Smooth muscle cell (in vitro differentiated cells): ENCODE measurements around the gene KAT5. TPM values are rescaled to one million over a fixed set of nuclear protein-coding genes. Genes with fewer than 3 reads are reported as not detected.

Experiments used
- DNase-seq: peaks from one replicate; lab custom pipeline; 2025; ENCODE audit not compliant: unreplicated experiment; lab: John Stamatoyannopoulos, UW
- H2AFZ ChIP-seq: fragments of 200-600 bp; sonication (generic); 2 replicates; pipeline ENCODE4 v1.6.0; 2016; ENCODE audit warnings: antibody characterized with exemption, low read depth, mild to moderate bottlenecking
- H3F3A ChIP-seq: fragments of 200-600 bp; sonication (generic); 2 replicates; pipeline ENCODE4 v1.6.0; 2017; ENCODE audit warnings: antibody characterized with exemption, low read depth
- H3K27ac ChIP-seq: fragments of 200-600 bp; sonication (generic); 2 replicates; pipeline ENCODE4 v1.5.1; 2016; ENCODE audit warnings: low read depth, mild to moderate bottlenecking
- H3K27me3 ChIP-seq: fragments of 200-600 bp; sonication (generic); 2 replicates; pipeline ENCODE4 v1.6.1; 2016; ENCODE audit warnings: low read depth, mild to moderate bottlenecking
- H3K36me3 ChIP-seq: fragments of 200-600 bp; sonication (generic); 2 replicates; pipeline ENCODE4 v1.5.1; 2016; ENCODE audit warnings: low read depth
- H3K4me1 ChIP-seq: fragments of 200-600 bp; sonication (generic); 2 replicates; pipeline ENCODE4 v1.5.1; 2016; ENCODE audit warnings: low read depth
- H3K4me2 ChIP-seq: fragments of 200-600 bp; sonication (generic); 2 replicates; pipeline ENCODE4 v1.6.0; 2016; ENCODE audit warnings: mild to moderate bottlenecking
- H3K4me3 ChIP-seq: fragments of 200-600 bp; sonication (generic); 2 replicates; pipeline ENCODE4 v1.5.1; 2016; ENCODE audit warnings: mild to moderate bottlenecking
- H3K79me2 ChIP-seq: fragments of 200-600 bp; sonication (generic); 2 replicates; pipeline ENCODE4 v1.6.0; 2016; ENCODE audit warnings: low read depth, mild to moderate bottlenecking
- H3K9ac ChIP-seq: fragments of 200-600 bp; sonication (generic); 2 replicates; pipeline ENCODE4 v1.6.0; 2016; ENCODE audit warnings: low read depth
- H3K9me3 ChIP-seq: fragments of 200-600 bp; sonication (generic); replicated peaks from 2 replicates; pipeline ENCODE4 v1.5.1; 2016; ENCODE audit warnings: low read depth
- H4K20me1 ChIP-seq: fragments of 200-600 bp; sonication (generic); 2 replicates; pipeline ENCODE4 v1.6.0; 2016; ENCODE audit warnings: low read depth
- CTCF ChIP-seq: fragments of 200-600 bp; sonication (generic); IDR thresholded peaks from 2 replicates; pipeline ENCODE4 v1.5.1; 2017; ENCODE audit warnings: borderline replicate concordance, mild to moderate bottlenecking, antibody characterized with exemption; ENCODE audit not compliant: insufficient read depth, poor library complexity, severe bottlenecking
- WGBS: methylation state at CpG from one replicate; pipeline ENCODE4 v1.1.7; 2016; ENCODE audit warnings: low lambda C conversion rate; 5-methylcytosine and 5-hydroxymethylcytosine counted together
- polyA plus RNA-seq: library from polyadenylated mRNA; unstranded; fragments of >200 nt; fragmentation: Nextera tagmentation; extraction: Ambion mirVana; gene quantifications from 2 replicates; pipeline ENCODE4 v1.2.1, GENCODE V29; 2016
- total RNA-seq: library from RNA; depleted of rRNA; stranded (reverse); fragments of >200 nt; gene quantifications from 2 replicates; pipeline ENCODE4 v1.2.3, GENCODE V29; 2014

Gene KAT5
- total and polyA plus RNA-seq, 2 experiments from 2014 or later, result 37.0 to 38.8 TPM

- Histone ChIP-seq H2AFZ (no peak overlapping the region), H3K9ac (no peak overlapping the region), H3F3A (no peaks in the 10 kb centered on the region), H3K27me3 (peaks cover 3% of the 10 kb centered on the region), H3K27ac (no peak overlapping the region), H4K20me1 (no peaks in the 10 kb centered on the region), H3K36me3 (no peaks in the 10 kb centered on the region), H3K4me3 (no peak overlapping the region), H3K4me2 (no peak overlapping the region), H3K79me2 (no peaks in the 10 kb centered on the region), H3K9me3 (no peaks in the 10 kb centered on the region), H3K4me1 (no peaks in the 10 kb centered on the region)
- WGBS, result 89% methylated on average over 5 of the region's 5 CpGs
- no peak for TF ChIP-seq CTCF
- DNase-seq, result no peak
Observed at GRCh38 chr11:65696802-65697552, 15.1 kb upstream of the KAT5 start.

- no peaks in the 10 kb centered on the region for H3F3A ChIP-seq
- no peak for TF ChIP-seq CTCF
- no peaks in the 10 kb centered on the region for H3K9me3 ChIP-seq
- H3K27me3 ChIP-seq, result peaks cover 3% of the 10 kb centered on the region
- no peaks in the 10 kb centered on the region for H4K20me1 ChIP-seq
- H3K27ac ChIP-seq, result no peak overlapping the region
- no peak overlapping the region for H3K9ac ChIP-seq
- H3K4me1 ChIP-seq, result no peaks in the 10 kb centered on the region
- no peak overlapping the region for H2AFZ ChIP-seq
- H3K36me3 ChIP-seq, result no peaks in the 10 kb centered on the region
- WGBS, result 73% methylated on average over 8 of the region's 8 CpGs
- H3K4me2 ChIP-seq, result no peak overlapping the region
- no peaks in the 10 kb centered on the region for H3K79me2 ChIP-seq
- DNase-seq, result no peak
- no peak overlapping the region for H3K4me3 ChIP-seq
Observed at GRCh38 chr11:65698205-65698604, 13.8 kb upstream of the KAT5 start.

- Histone ChIP-seq H3K36me3 (no peaks in the 10 kb centered on the region), H3K9ac (no peak overlapping the region), H3K79me2 (no peaks in the 10 kb centered on the region), H4K20me1 (no peaks in the 10 kb centered on the region), H3K27me3 (peaks cover 3% of the 10 kb centered on the region), H3K4me3 (no peak overlapping the region), H3K9me3 (no peaks in the 10 kb centered on the region), H3K4me2 (no peak overlapping the region), H3K27ac (no peak overlapping the region), H3F3A (no peaks in the 10 kb centered on the region), H3K4me1 (no peaks in the 10 kb centered on the region), H2AFZ (no peak overlapping the region)
- DNase-seq, result no peak
- WGBS, result 80% methylated on average over 7 of the region's 7 CpGs
- no peak for TF ChIP-seq CTCF
Observed at GRCh38 chr11:65699306-65699705, 12.7 kb upstream of the KAT5 start.

GRCh38 chr11:65700399-65700798, 11.7 kb upstream of the KAT5 start:
- TF ChIP-seq CTCF, result no peak
- 80% methylated on average over 3 of the region's 3 CpGs for WGBS
- peaks cover 3% of the 10 kb centered on the region for H3K27me3 ChIP-seq
- no peaks in the 10 kb centered on the region for H3F3A ChIP-seq
- no peaks in the 10 kb centered on the region for H3K4me1 ChIP-seq
- no peaks in the 10 kb centered on the region for H3K36me3 ChIP-seq
- no peak for DNase-seq
- H4K20me1 ChIP-seq, result no peaks in the 10 kb centered on the region
- H3K79me2 ChIP-seq, result no peaks in the 10 kb centered on the region
- no peak overlapping the region for H3K4me2 ChIP-seq
- no peak overlapping the region for H2AFZ ChIP-seq
- no peaks in the 10 kb centered on the region for H3K9me3 ChIP-seq
- no peak overlapping the region for H3K4me3 ChIP-seq
- no peak overlapping the region for H3K27ac ChIP-seq
- H3K9ac ChIP-seq, result no peak overlapping the region
